ENCODE measurements around the gene PDYN.

- TF ChIP-seq EZH2 (IDR thresholded peaks at IDR 0.05; ENCODE audit: low read depth) (no peak), CTCF (conservative IDR thresholded peaks at IDR 0.05) (no peak)
Measured at GRCh38 chr20:2022163-2022562, 28.3 kb upstream of the PDYN start.

Data from PC-9 (cell line).